ENCODE data around the gene DEAF1. TPM values are rescaled to one million over a fixed set of nuclear protein-coding genes. Genes with fewer than 3 reads are reported as not detected.

The DEAF1 gene
- total and polyA plus RNA-seq, 10 of the 15 experiments (the other 5 are each of a cell fraction or from before 2014, with no cell fraction given): 0.68 to 51.3 (median 25.9) TPM

DNA sequence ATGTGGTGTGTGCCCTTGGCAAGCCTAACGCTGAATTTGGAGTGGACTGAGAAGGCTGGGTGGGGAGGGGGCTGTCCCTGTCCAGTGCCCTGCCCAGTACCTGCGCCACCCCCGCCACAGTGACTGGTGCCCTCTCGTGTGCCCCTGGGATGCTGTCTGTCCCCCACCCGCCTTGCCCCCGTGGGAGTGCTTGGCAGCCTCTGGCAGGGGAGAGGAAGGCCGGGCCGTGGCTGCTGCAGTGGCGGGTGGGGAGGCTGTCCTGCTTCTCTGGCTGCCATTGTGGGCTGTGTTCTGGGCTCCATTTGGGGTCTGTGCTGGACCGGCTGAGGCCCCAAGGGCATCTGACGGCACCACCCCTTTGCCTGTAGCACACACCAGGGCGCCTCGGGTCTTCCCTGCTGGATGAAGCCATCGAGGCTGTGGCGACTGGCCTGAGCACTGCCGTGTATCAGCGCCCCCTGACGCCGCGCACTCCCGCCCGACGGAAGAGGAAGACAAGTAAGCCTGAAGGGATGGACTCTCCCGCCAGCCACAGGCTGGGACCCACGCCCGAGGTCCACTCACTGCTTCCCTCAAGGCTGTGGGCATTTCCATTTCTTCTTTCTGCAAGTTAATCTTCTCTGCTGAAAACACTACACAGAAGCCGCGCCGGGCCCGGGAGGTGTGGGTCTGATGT lies 96.9 kb downstream of the DEAF1 start:
- ATAC-seq: no peak
- CTCF ChIA-PET: no interaction called here
- BruUV-seq (replicated peaks): no TSS peak
- Histone ChIP-seq H3K79me2 (ENCODE audit: control insufficient read depth, insufficient read depth, low read length) (no peaks in the 10 kb centered on the region), H3K27ac (ENCODE audit: control insufficient read depth, insufficient read depth) (no peak overlapping the region), H3K9ac (ENCODE audit: control insufficient read depth, insufficient read depth, low read length) (no peak overlapping the region), H3K27me3 (replicated peaks in 1 of 2; ENCODE audit: control insufficient read depth in 2 of 2, insufficient read depth in 2 of 2, low read length in 1 of 2) (no peaks in the 10 kb centered on the region), H3K4me2 (ENCODE audit: control insufficient read depth, insufficient read depth) (no peak overlapping the region), H2AFZ (ENCODE audit: control insufficient read depth, low read depth, low read length) (no peak overlapping the region), H3K4me1 (ENCODE audit: control insufficient read depth, insufficient read depth, low read length) (no peaks in the 10 kb centered on the region), H3K36me3 (ENCODE audit: control insufficient read depth in 2 of 2, insufficient read depth in 2 of 2, low read length in 1 of 2) (peaks cover 17 to 52% of the 10 kb centered on the region in 2 experiments; a peak in 3 of 4 replicates), H3K9me3 (replicated peaks; ENCODE audit: control insufficient read depth, insufficient read depth, low read length) (no peaks in the 10 kb centered on the region), H3K4me3 (no peak overlapping the region), H4K20me1 (ENCODE audit: control insufficient read depth, insufficient read depth) (no peaks in the 10 kb centered on the region; the same call in 1 of the 2 replicates)
- RAD21 ChIA-PET (ENCODE audit: unreplicated experiment): no interaction called here
- in situ Hi-C loops (cut with MboI) (no loop called here), intact Hi-C loops (cut with micrococcal nuclease; ENCODE audit: unreplicated experiment) (no loop called here)
- FAIRE-seq: no peak
- 97% methylated on average over 27 of the region's 30 CpGs for WGBS (ENCODE audit: insufficient coverage, insufficient replicate concordance, low lambda C conversion rate, missing lambda C conversion rate)
- TF ChIP-seq SP1 (IDR thresholded peaks at IDR 0.05; ENCODE audit: low read depth, low read length): no peak
- TF ChIP-seq HDGF (IDR thresholded peaks at IDR 0.05): no peak
- TF ChIP-seq POLR2A (IDR thresholded peaks at IDR 0.05; ENCODE audit: low read depth, low read length): peak; percentile 44; the same call in 1 of the 2 replicates
- SMC1A ChIA-PET (ENCODE audit: uncharacterized antibody, unreplicated experiment): no interaction called here
- DNase-seq (ENCODE audit: low read depth, low spot score): no peak
- POLR2A ChIA-PET: no interaction called here

DNA sequence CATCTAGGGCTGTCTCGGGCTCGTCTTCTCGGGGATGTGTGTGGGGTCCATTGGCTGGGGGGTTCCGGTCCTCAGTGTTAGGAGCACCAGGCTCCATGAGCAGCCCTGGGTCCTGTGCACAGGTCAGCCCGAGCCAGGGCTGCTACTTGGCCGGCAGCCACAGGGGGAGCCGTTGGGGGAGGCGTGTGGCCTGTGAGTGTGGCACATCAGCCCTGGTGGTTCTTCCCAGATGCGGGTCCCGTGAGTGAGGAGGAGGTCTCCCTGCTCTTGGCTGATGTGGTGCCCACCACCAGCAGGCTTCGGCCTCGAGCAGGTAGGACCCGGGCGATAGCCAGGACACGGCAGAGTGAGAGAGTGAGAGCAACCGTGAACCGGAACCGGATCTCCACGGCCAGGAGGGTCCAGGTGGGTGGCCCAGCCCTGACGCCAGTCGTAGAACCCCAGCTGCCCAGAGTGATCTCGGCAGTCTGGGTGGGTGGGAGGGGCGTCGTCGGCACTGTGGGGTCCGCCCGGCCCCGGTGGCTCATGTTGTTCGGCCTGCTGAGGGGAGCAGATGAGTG lies 97.8 kb downstream of the DEAF1 start:
- Histone ChIP-seq H3K36me3 (ENCODE audit: control insufficient read depth in 2 of 2, insufficient read depth in 2 of 2, low read length in 1 of 2) (peaks cover 18 to 56% of the 10 kb centered on the region in 2 experiments; a peak in 3 of 4 replicates), H3K4me3 (no peak overlapping the region), H2AFZ (ENCODE audit: control insufficient read depth, low read depth, low read length) (no peak overlapping the region), H3K9ac (ENCODE audit: control insufficient read depth, insufficient read depth, low read length) (no peak overlapping the region), H3K4me1 (ENCODE audit: control insufficient read depth, insufficient read depth, low read length) (no peaks in the 10 kb centered on the region), H3K27ac (ENCODE audit: control insufficient read depth, insufficient read depth) (no peak overlapping the region), H3K27me3 (replicated peaks in 1 of 2; ENCODE audit: control insufficient read depth in 2 of 2, insufficient read depth in 2 of 2, low read length in 1 of 2) (no peaks in the 10 kb centered on the region), H4K20me1 (ENCODE audit: control insufficient read depth, insufficient read depth) (no peaks in the 10 kb centered on the region; the same call in 1 of the 2 replicates), H3K4me2 (ENCODE audit: control insufficient read depth, insufficient read depth) (no peak overlapping the region), H3K79me2 (ENCODE audit: control insufficient read depth, insufficient read depth, low read length) (no peaks in the 10 kb centered on the region), H3K9me3 (replicated peaks; ENCODE audit: control insufficient read depth, insufficient read depth, low read length) (no peaks in the 10 kb centered on the region)
- DNase-seq (ENCODE audit: low read depth, low spot score) (no peak), FAIRE-seq (no peak), ATAC-seq (peak; percentile 74)
- ChIA-PET POLR2A (no interaction called here), CTCF (no interaction called here), RAD21 (ENCODE audit: unreplicated experiment) (no interaction called here), SMC1A (ENCODE audit: uncharacterized antibody, unreplicated experiment) (no interaction called here)
- in situ Hi-C loops (cut with MboI) (no loop called here), intact Hi-C loops (cut with micrococcal nuclease; ENCODE audit: unreplicated experiment) (no loop called here)
- no peak for TF ChIP-seq DPF2 (IDR thresholded peaks at IDR 0.05)
- TF ChIP-seq CHD4 (IDR thresholded peaks at IDR 0.05): no peak
- no peak for TF ChIP-seq TBL1XR1 (IDR thresholded peaks at IDR 0.05; ENCODE audit: low read depth, low read length)
- peak in 1 of 3 experiments; percentile 26; a peak in 2 of 6 replicates for TF ChIP-seq CTCF (IDR thresholded peaks at IDR 0.05 in 2 of 3, conservative IDR thresholded peaks at IDR 0.05 in 1 of 3; ENCODE audit: control insufficient read depth in 2 of 3, extremely low read depth in 1 of 3, insufficient read depth in 1 of 3, low read depth in 3 of 3, low read length in 3 of 3)
- no peak for TF ChIP-seq IKZF1 (conservative IDR thresholded peaks at IDR 0.05)
- no peak for TF ChIP-seq ESRRA (IDR thresholded peaks at IDR 0.05; ENCODE audit: low read length)
- no peak for TF ChIP-seq E2F8 (IDR thresholded peaks at IDR 0.05; ENCODE audit: low read depth, partially characterized antibody)
- no TSS peak for BruUV-seq (replicated peaks)
- 95% methylated on average over 26 of the region's 29 CpGs for WGBS (ENCODE audit: insufficient coverage, insufficient replicate concordance, low lambda C conversion rate, missing lambda C conversion rate)

Data from GM12878 (cell line).